ENCODE data around the gene EIPR1.
"Not testable (repeated sequence)": the region's sequence is repeated elsewhere in the genome, so short reads cannot be mapped to it uniquely, and the experiment has no call there.

DNA sequence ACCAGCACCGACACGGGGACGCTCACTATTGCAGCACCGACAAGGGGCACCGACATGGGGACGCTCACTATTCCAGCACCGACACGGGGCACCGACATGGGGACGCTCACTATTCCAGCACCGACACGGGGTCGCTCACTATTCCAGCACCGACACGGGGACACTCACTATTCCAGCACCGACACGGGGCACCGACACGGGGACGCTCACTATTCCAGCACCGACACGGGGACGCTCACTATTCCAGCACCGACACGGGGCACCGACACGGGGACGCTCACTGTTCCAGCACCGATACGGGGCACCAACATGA, 196.8 kb downstream of the EIPR1 start:
- TF ChIP-seq, protein P1, sequence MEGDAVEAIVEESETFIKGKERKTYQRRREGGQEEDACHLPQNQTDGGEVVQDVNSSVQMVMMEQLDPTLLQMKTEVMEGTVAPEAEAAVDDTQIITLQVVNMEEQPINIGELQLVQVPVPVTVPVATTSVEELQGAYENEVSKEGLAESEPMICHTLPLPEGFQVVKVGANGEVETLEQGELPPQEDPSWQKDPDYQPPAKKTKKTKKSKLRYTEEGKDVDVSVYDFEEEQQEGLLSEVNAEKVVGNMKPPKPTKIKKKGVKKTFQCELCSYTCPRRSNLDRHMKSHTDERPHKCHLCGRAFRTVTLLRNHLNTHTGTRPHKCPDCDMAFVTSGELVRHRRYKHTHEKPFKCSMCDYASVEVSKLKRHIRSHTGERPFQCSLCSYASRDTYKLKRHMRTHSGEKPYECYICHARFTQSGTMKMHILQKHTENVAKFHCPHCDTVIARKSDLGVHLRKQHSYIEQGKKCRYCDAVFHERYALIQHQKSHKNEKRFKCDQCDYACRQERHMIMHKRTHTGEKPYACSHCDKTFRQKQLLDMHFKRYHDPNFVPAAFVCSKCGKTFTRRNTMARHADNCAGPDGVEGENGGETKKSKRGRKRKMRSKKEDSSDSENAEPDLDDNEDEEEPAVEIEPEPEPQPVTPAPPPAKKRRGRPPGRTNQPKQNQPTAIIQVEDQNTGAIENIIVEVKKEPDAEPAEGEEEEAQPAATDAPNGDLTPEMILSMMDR (IDR thresholded peaks at IDR 0.05) = not testable (repeated sequence)
- TF ChIP-seq, protein P2, sequence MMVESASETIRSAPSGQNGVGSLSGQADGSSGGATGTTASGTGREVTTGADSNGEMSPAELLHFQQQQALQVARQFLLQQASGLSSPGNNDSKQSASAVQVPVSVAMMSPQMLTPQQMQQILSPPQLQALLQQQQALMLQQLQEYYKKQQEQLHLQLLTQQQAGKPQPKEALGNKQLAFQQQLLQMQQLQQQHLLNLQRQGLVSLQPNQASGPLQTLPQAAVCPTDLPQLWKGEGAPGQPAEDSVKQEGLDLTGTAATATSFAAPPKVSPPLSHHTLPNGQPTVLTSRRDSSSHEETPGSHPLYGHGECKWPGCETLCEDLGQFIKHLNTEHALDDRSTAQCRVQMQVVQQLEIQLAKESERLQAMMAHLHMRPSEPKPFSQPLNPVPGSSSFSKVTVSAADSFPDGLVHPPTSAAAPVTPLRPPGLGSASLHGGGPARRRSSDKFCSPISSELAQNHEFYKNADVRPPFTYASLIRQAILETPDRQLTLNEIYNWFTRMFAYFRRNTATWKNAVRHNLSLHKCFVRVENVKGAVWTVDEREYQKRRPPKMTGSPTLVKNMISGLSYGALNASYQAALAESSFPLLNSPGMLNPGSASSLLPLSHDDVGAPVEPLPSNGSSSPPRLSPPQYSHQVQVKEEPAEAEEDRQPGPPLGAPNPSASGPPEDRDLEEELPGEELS (CRISPR knock-in tag; IDR thresholded peaks at IDR 0.05) = not testable (repeated sequence)
- not testable (repeated sequence) for TF ChIP-seq NFE2L1 (CRISPR knock-in tag; IDR thresholded peaks at IDR 0.05); NFYB (CRISPR knock-in tag; conservative IDR thresholded peaks at IDR 0.05; ENCODE audit: low read depth); CREM (CRISPR knock-in tag; IDR thresholded peaks at IDR 0.05); NR1H2 (CRISPR knock-in tag; IDR thresholded peaks at IDR 0.05); FOXP1 (CRISPR knock-in tag; IDR thresholded peaks at IDR 0.05; ENCODE audit: borderline replicate concordance); ELF4 (CRISPR knock-in tag; IDR thresholded peaks at IDR 0.05; ENCODE audit: low read depth); TEAD4 (CRISPR knock-in tag; IDR thresholded peaks at IDR 0.05)
- TF ChIP-seq, protein P3, sequence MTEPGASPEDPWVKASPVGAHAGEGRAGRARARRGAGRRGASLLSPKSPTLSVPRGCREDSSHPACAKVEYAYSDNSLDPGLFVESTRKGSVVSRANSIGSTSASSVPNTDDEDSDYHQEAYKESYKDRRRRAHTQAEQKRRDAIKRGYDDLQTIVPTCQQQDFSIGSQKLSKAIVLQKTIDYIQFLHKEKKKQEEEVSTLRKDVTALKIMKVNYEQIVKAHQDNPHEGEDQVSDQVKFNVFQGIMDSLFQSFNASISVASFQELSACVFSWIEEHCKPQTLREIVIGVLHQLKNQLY (CRISPR knock-in tag; IDR thresholded peaks at IDR 0.05) = not testable (repeated sequence)
- TF ChIP-seq, protein P4, sequence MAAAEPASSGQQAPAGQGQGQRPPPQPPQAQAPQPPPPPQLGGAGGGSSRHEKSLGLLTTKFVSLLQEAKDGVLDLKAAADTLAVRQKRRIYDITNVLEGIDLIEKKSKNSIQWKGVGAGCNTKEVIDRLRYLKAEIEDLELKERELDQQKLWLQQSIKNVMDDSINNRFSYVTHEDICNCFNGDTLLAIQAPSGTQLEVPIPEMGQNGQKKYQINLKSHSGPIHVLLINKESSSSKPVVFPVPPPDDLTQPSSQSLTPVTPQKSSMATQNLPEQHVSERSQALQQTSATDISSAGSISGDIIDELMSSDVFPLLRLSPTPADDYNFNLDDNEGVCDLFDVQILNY (CRISPR knock-in tag; IDR thresholded peaks at IDR 0.05) = not testable (repeated sequence)
- TF ChIP-seq, protein P5, sequence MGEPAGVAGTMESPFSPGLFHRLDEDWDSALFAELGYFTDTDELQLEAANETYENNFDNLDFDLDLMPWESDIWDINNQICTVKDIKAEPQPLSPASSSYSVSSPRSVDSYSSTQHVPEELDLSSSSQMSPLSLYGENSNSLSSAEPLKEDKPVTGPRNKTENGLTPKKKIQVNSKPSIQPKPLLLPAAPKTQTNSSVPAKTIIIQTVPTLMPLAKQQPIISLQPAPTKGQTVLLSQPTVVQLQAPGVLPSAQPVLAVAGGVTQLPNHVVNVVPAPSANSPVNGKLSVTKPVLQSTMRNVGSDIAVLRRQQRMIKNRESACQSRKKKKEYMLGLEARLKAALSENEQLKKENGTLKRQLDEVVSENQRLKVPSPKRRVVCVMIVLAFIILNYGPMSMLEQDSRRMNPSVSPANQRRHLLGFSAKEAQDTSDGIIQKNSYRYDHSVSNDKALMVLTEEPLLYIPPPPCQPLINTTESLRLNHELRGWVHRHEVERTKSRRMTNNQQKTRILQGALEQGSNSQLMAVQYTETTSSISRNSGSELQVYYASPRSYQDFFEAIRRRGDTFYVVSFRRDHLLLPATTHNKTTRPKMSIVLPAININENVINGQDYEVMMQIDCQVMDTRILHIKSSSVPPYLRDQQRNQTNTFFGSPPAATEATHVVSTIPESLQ (CRISPR knock-in tag; IDR thresholded peaks at IDR 0.05) = not testable (repeated sequence)
- TF ChIP-seq, protein P6, sequence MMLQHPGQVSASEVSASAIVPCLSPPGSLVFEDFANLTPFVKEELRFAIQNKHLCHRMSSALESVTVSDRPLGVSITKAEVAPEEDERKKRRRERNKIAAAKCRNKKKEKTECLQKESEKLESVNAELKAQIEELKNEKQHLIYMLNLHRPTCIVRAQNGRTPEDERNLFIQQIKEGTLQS (CRISPR knock-in tag; conservative IDR thresholded peaks at IDR 0.05) = not testable (repeated sequence)
- TF ChIP-seq, protein P7, sequence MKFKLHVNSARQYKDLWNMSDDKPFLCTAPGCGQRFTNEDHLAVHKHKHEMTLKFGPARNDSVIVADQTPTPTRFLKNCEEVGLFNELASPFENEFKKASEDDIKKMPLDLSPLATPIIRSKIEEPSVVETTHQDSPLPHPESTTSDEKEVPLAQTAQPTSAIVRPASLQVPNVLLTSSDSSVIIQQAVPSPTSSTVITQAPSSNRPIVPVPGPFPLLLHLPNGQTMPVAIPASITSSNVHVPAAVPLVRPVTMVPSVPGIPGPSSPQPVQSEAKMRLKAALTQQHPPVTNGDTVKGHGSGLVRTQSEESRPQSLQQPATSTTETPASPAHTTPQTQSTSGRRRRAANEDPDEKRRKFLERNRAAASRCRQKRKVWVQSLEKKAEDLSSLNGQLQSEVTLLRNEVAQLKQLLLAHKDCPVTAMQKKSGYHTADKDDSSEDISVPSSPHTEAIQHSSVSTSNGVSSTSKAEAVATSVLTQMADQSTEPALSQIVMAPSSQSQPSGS (CRISPR knock-in tag; IDR thresholded peaks at IDR 0.05; ENCODE audit: borderline replicate concordance, low read depth) = not testable (repeated sequence)
